Effector CD8-positive, alpha-beta T cell (primary cell): Measurements from ENCODE around the gene TTC28.

Experiments used
- DNase-seq: peaks from one replicate; lab custom pipeline; 2025; lab: John Stamatoyannopoulos, UW

Gene TTC28

GRCh38 chr22:28051091-28051786 is 628.4 kb downstream of the TTC28 start:
- no peak for DNase-seq

GRCh38 chr22:28048529-28048928 is 631.1 kb downstream of the TTC28 start:
- no peak for DNase-seq

GRCh38 chr22:28047740-28048139 is 631.9 kb downstream of the TTC28 start:
- no peak for DNase-seq

GRCh38 chr22:28046100-28046499 is 633.5 kb downstream of the TTC28 start:
- no peak for DNase-seq

- no peak for DNase-seq
Observed at GRCh38 chr22:28044546-28045173, 635.0 kb downstream of the TTC28 start.

GRCh38 chr22:28043266-28043665 is 636.4 kb downstream of the TTC28 start:
- no peak for DNase-seq

GRCh38 chr22:28034760-28035401 is 644.8 kb downstream of the TTC28 start:
- DNase-seq = no peak

- DNase-seq = no peak
Observed at GRCh38 chr22:28034145-28034759, 645.4 kb downstream of the TTC28 start.

GRCh38 chr22:28032861-28033260 is 646.8 kb downstream of the TTC28 start:
- no peak for DNase-seq

- no peak for DNase-seq
Observed at GRCh38 chr22:28031383-28031922, 648.2 kb downstream of the TTC28 start.

- no peak for DNase-seq
Observed at GRCh38 chr22:28030473-28030872, 649.2 kb downstream of the TTC28 start.

- DNase-seq = no peak
Observed at GRCh38 chr22:28029956-28030355, 649.7 kb downstream of the TTC28 start.

GRCh38 chr22:28029201-28029948 is 650.3 kb downstream of the TTC28 start:
- no peak for DNase-seq

- DNase-seq = no peak
Observed at GRCh38 chr22:28027453-28028448, 651.9 kb downstream of the TTC28 start.

- DNase-seq = no peak
Observed at GRCh38 chr22:28025866-28026575, 653.6 kb downstream of the TTC28 start.

- DNase-seq = no peak
Observed at GRCh38 chr22:28025333-28025732, 654.3 kb downstream of the TTC28 start.

GRCh38 chr22:28024422-28024888 is 655.2 kb downstream of the TTC28 start:
- no peak for DNase-seq

GRCh38 chr22:28023774-28024173 is 655.9 kb downstream of the TTC28 start:
- DNase-seq = no peak

GRCh38 chr22:28023036-28023435 is 656.6 kb downstream of the TTC28 start:
- no peak for DNase-seq
